GM21576 (cell line): ENCODE data around the gene PHACTR1.
"Not testable (repeated sequence)": the region's sequence is repeated elsewhere in the genome, so short reads cannot be mapped to it uniquely, and the experiment has no call there.

Source experiments
- ATAC-seq: cut with Tn5 transposase; IDR thresholded peaks from one replicate; pipeline ENCODE4 v1.9.1; 2021; ENCODE audit warnings: mild to moderate bottlenecking, moderate library complexity; ENCODE audit not compliant: unreplicated experiment

Gene PHACTR1

GRCh38 chr6:12748815-12749521 lies 32.4 kb downstream of the PHACTR1 start:
- ATAC-seq: no peak

GRCh38 chr6:12749531-12750379 lies 33.2 kb downstream of the PHACTR1 start:
- no peak for ATAC-seq

- ATAC-seq: no peak
Measured at GRCh38 chr6:12750416-12750815, 33.8 kb downstream of the PHACTR1 start.

- no peak for ATAC-seq
Measured at GRCh38 chr6:12751694-12752325, 35.2 kb downstream of the PHACTR1 start.

- no peak for ATAC-seq
Measured at GRCh38 chr6:12753036-12753435, 36.5 kb downstream of the PHACTR1 start.

GRCh38 chr6:12760226-12760625 lies 43.7 kb downstream of the PHACTR1 start:
- no peak for ATAC-seq

- ATAC-seq: no peak
Measured at GRCh38 chr6:12760911-12761310, 44.3 kb downstream of the PHACTR1 start.

- no peak for ATAC-seq
Measured at GRCh38 chr6:12761376-12762115, 45.0 kb downstream of the PHACTR1 start.

- not testable (repeated sequence) for ATAC-seq
Measured at GRCh38 chr6:12762731-12763434, 46.3 kb downstream of the PHACTR1 start.

- no peak for ATAC-seq
Measured at GRCh38 chr6:12766365-12766764, 49.8 kb downstream of the PHACTR1 start.

- no peak for ATAC-seq
Measured at GRCh38 chr6:12767016-12767415, 50.4 kb downstream of the PHACTR1 start.

GRCh38 chr6:12769556-12770256 lies 53.1 kb downstream of the PHACTR1 start:
- no peak for ATAC-seq

- ATAC-seq: no peak
Measured at GRCh38 chr6:12772416-12772815, 55.8 kb downstream of the PHACTR1 start.

- ATAC-seq: no peak
Measured at GRCh38 chr6:12776291-12776690, 59.7 kb downstream of the PHACTR1 start.

- no peak for ATAC-seq
Measured at GRCh38 chr6:12779772-12780171, 63.2 kb downstream of the PHACTR1 start.

- ATAC-seq: no peak
Measured at GRCh38 chr6:12782136-12782535, 65.6 kb downstream of the PHACTR1 start.

- no peak for ATAC-seq
Measured at GRCh38 chr6:12785301-12785700, 68.7 kb downstream of the PHACTR1 start.

- no peak for ATAC-seq
Measured at GRCh38 chr6:12785921-12786320, 69.4 kb downstream of the PHACTR1 start.

- ATAC-seq: no peak
Measured at GRCh38 chr6:12791371-12791770, 74.8 kb downstream of the PHACTR1 start.

- ATAC-seq: no peak
Measured at GRCh38 chr6:12798326-12798725, 81.8 kb downstream of the PHACTR1 start.
